Muscle of leg (tissue), 11 donors: ENCODE measurements around the gene PPM1H. TPM values are rescaled to one million over a fixed set of nuclear protein-coding genes. Genes with fewer than 3 reads are reported as not detected.
A peak's percentile ranks its signal among the peaks of the same experiment; 100 is the strongest.

Source experiments
- DNase-seq: peaks from one replicate; pipeline ENCODE4 v3.0.0; 2013
- H3K27ac ChIP-seq: one replicate; pipeline ENCODE4 v1.5.1; 2013; ENCODE audit warnings: mild to moderate bottlenecking, low read length, control low read depth
- H3K27me3 ChIP-seq: one replicate; pipeline ENCODE4 v1.6.1; 2013; ENCODE audit warnings: low read length; ENCODE audit not compliant: control insufficient read depth, insufficient read depth
- H3K36me3 ChIP-seq: one replicate; pipeline ENCODE4 v1.6.1; 2013; ENCODE audit warnings: low read length; ENCODE audit not compliant: control insufficient read depth, insufficient read depth
- H3K4me1 ChIP-seq: one replicate; pipeline ENCODE4 v1.6.1; 2013; ENCODE audit warnings: low read length; ENCODE audit not compliant: control insufficient read depth, insufficient read depth
- H3K4me3 ChIP-seq: one replicate; pipeline ENCODE4 v1.5.1; 2013; ENCODE audit warnings: low read length, control low read depth
- H3K9me3 ChIP-seq: replicated peaks from 2 replicates; pipeline ENCODE4 v1.6.1; 2013; ENCODE audit warnings: low read depth, low read length; ENCODE audit not compliant: control insufficient read depth
- WGBS: methylation state at CpG from one replicate; pipeline ENCODE4 v1.1.5; 2013; ENCODE audit warnings: missing lambda C conversion rate; ENCODE audit not compliant: insufficient coverage; 5-methylcytosine and 5-hydroxymethylcytosine counted together
- polyA plus RNA-seq, 8 donors: library from polyadenylated mRNA; unstranded; fragments of 120-200 nt; gene quantifications; one replicate each; pipeline versions ENCODE4 v1.2.1 to v1.2.3, GENCODE V29; 2013; ENCODE audit warnings: inconsistent platforms in 1 of 8, low replicate concordance in 1 of 8; ENCODE audit not compliant: insufficient read length in 8 of 8, insufficient read depth in 1 of 8
- total RNA-seq: library from RNA; stranded (reverse); fragments of 120-200 nt; gene quantifications from one replicate; pipeline ENCODE4 v1.2.4, GENCODE V29; 2013

Gene PPM1H
- total and polyA plus RNA-seq, 9 donors: 2.7 to 4.2 (median 3.4) TPM

GRCh38 chr12:62697893-62698292, 237.1 kb downstream of the PPM1H start:
- H3K27ac ChIP-seq: no peak overlapping the region
- no peaks in the 10 kb centered on the region for H3K27me3 ChIP-seq
- H3K4me3 ChIP-seq: no peak overlapping the region
- 78% methylated on average over 1 of the region's 1 CpG for WGBS
- no peaks in the 10 kb centered on the region for H3K9me3 ChIP-seq
- peaks cover 19% of the 10 kb centered on the region for H3K4me1 ChIP-seq
- DNase-seq: no peak
- H3K36me3 ChIP-seq: no peaks in the 10 kb centered on the region

- WGBS: 96% methylated on average over 2 of the region's 2 CpGs
- Histone ChIP-seq H3K27me3 (no peaks in the 10 kb centered on the region), H3K36me3 (no peaks in the 10 kb centered on the region), H3K4me3 (no peak overlapping the region), H3K9me3 (no peaks in the 10 kb centered on the region), H3K4me1 (peaks cover 11% of the 10 kb centered on the region), H3K27ac (no peak overlapping the region)
- no peak for DNase-seq
These were observed 239.3 kb downstream of the PPM1H start for GRCh38 chr12:62695696-62696095.

- WGBS: 100% methylated on average over 1 of the region's 3 CpGs
- no peaks in the 10 kb centered on the region for H3K36me3 ChIP-seq
- H3K27me3 ChIP-seq: no peaks in the 10 kb centered on the region
These were observed 240.3 kb downstream of the PPM1H start for GRCh38 chr12:62694632-62695031.

GRCh38 chr12:62694116-62694515, 240.8 kb downstream of the PPM1H start:
- WGBS: 83% methylated on average over 2 of the region's 3 CpGs
- Histone ChIP-seq H3K27ac (no peak overlapping the region), H3K27me3 (no peaks in the 10 kb centered on the region), H3K36me3 (no peaks in the 10 kb centered on the region), H3K4me3 (no peak overlapping the region), H3K9me3 (no peaks in the 10 kb centered on the region), H3K4me1 (peaks cover 11% of the 10 kb centered on the region)
- no peak for DNase-seq

More at GRCh38 chr12:62694632-62695031, 240.3 kb downstream of the PPM1H start:
- Histone ChIP-seq H3K27ac (no peak overlapping the region), H3K4me3 (no peak overlapping the region), H3K9me3 (no peaks in the 10 kb centered on the region), H3K4me1 (peaks cover 11% of the 10 kb centered on the region)
- DNase-seq: no peak

- 25% methylated on average over 7 of the region's 15 CpGs for WGBS
- Histone ChIP-seq H3K27ac (peak overlapping the region; percentile 25), H3K4me1 (peaks cover 11% of the 10 kb centered on the region), H3K9me3 (no peaks in the 10 kb centered on the region), H3K27me3 (no peaks in the 10 kb centered on the region), H3K36me3 (no peaks in the 10 kb centered on the region), H3K4me3 (no peak overlapping the region)
- DNase-seq: peak; percentile 73
These were observed 241.4 kb downstream of the PPM1H start for GRCh38 chr12:62693376-62694050.

DNA sequence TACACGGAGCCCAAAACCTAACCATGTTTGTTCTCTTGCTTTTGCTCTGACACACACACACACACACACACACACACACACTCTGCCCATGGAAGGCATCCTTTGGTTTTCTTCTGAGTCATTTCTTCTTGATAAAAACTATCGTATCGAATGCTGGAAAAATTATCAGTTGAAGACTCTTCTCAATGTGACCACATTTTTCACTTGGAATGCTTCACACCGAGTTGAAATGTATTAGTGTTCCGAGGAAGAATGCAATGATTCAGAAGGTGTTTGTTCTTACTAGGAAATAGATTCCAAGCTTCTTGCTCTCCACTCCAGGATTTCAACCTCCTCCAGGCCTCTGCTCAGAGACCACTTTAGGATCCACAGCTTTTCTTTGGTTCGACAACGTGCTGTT, 242.1 kb downstream of the PPM1H start:
- WGBS: 83% methylated on average over 1 of the region's 7 CpGs
- Histone ChIP-seq H3K4me3 (no peak overlapping the region), H3K36me3 (no peaks in the 10 kb centered on the region), H3K9me3 (no peaks in the 10 kb centered on the region), H3K27ac (no peak overlapping the region), H3K27me3 (no peaks in the 10 kb centered on the region), H3K4me1 (peaks cover 11% of the 10 kb centered on the region)
- no peak for DNase-seq

- H3K4me1 ChIP-seq: peaks cover 17% of the 10 kb centered on the region
- no peak overlapping the region for H3K27ac ChIP-seq
- H3K27me3 ChIP-seq: no peaks in the 10 kb centered on the region
- no peak overlapping the region for H3K4me3 ChIP-seq
- WGBS: 100% methylated on average over 1 of the region's 3 CpGs
- no peaks in the 10 kb centered on the region for H3K36me3 ChIP-seq
- no peak for DNase-seq
- H3K9me3 ChIP-seq: no peaks in the 10 kb centered on the region
These were observed 243.6 kb downstream of the PPM1H start for GRCh38 chr12:62691309-62691708.

DNA sequence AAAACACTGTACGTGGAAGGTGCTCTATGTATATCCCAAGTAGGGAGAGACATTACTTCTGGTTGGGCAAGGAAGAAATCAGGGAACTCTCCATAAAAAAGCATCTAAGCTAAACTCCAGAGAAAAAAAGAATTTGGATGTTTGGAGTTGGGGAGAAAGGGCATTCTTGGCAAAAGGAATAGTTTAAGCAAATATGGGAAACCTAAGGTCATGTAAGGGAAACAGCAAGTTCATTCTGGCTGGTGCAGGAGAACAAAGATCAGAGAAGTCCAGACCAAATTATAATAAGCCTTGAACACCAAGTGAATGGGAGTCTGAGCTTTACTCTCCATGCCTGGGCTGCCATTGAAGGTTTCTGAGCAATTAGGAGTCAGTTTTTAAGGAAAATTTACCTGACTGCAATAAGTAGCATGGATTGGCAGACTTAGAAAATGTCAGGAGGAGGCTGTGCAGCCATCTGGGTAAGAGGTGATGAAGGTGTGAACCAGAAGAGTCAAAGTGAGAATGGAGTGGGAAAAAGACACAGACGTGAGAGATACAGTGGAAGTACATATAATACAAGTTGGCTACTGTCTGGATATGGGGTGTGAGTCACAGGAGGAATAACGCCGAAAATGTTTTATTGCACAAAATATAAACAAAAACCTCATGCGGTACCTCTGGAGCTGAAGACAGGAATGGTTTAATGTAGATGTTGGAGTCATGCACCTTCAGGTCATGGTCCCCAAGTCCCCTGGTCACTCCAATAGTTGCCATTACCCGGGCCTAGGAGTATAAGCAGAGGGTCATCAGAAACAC, 245.7 kb downstream of the PPM1H start:
- Histone ChIP-seq H3K4me3 (no peak overlapping the region), H3K4me1 (peaks cover 23% of the 10 kb centered on the region), H3K27ac (no peak overlapping the region), H3K27me3 (no peaks in the 10 kb centered on the region), H3K9me3 (no peaks in the 10 kb centered on the region), H3K36me3 (no peaks in the 10 kb centered on the region)
- no CpG with 5 or more reads among the region's 6 CpGs for WGBS
- DNase-seq: no peak

DNA sequence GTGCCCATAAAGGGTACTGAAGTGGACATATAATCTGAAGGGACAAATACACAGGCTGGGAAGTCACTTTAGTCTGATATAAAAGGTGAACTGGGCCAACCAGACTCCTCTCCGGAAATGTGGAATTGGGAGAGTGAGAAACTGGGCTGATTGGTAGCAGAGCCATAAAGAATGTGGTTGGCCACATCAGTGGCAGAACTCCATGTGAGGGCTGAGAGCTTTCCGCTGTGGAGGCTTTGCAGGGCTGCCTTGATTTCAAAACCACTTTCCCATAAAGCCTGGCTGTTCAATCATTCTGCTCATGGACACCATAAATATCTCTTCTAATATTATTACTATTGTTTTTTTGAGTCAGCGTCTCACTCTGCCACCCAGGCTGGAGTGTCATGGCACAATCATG, 248.0 kb downstream of the PPM1H start:
- H3K4me1 ChIP-seq: peaks cover 32% of the 10 kb centered on the region
- DNase-seq: peak; percentile 45
- 42% methylated on average over 2 of the region's 3 CpGs for WGBS
- H3K36me3 ChIP-seq: no peaks in the 10 kb centered on the region
- no peaks in the 10 kb centered on the region for H3K9me3 ChIP-seq
- H3K27me3 ChIP-seq: no peaks in the 10 kb centered on the region
- H3K27ac ChIP-seq: no peak overlapping the region
- no peak overlapping the region for H3K4me3 ChIP-seq

DNA sequence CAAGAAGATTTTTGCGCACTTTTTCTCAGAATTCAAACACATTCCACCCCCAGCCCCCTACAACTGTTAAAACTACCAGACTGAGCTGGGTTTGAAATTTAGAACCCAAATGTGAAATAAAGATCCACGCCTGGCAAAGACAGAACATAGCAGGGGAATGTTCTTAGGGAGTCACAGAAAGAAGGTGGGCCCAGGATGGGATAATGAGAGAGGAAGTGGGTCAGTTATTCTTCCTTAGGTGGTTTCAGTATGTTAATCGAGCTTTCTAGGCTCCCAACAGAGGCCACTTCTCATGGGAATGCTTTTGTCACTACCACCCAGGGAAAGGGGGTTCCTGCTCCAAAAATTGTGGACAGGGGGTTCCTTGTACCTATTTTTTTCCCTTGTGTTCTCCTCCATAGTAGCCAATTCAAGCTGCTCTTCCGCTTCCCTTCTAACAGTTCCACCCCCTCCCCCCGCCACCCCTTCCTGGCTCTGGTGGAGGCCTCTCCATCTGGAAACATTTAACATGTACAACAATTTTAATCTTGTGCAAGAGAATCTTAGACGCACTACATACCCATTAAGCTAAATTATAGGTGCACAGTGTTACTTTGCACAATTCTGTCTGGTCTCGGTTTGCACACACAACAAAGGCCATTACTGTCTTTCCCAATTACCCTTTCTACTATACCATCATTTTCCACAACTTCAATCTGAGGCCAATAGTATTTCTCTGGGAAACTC, 250.2 kb downstream of the PPM1H start:
- Histone ChIP-seq H3K9me3 (no peaks in the 10 kb centered on the region), H3K27ac (peak overlapping the region; percentile 94), H3K4me3 (no peak overlapping the region), H3K4me1 (peaks cover 32% of the 10 kb centered on the region), H3K27me3 (no peaks in the 10 kb centered on the region), H3K36me3 (no peaks in the 10 kb centered on the region)
- peak; percentile 96 for DNase-seq
- 3% methylated on average over 4 of the region's 7 CpGs for WGBS
